ENCODE measurements around the gene RHOT2. TPM values are rescaled to one million over a fixed set of nuclear protein-coding genes. Genes with fewer than 3 reads are reported as not detected.

Gene RHOT2
- total RNA-seq, 1 experiment from 2014 or later, result 210 TPM

DNA sequence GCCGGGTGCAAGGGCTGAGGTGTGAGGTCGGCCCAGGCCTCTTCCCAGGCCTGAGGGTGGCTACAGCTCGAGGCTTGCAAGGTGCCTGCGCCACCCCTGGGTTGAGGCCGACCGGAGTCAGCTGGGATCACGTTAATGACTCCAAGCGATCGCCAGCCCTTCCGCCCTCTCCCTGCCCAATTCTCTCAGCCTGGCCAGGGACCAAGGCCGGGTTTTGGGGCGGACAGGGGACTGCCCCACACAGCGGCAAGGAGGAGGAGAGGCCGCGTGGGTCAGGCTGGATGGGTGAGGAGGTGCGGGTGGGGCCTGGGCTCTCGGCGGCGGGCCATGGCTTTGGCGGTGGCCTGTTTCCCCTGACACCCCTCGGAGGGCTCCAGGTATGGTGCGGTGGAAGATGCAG is 25.4 kb downstream of the RHOT2 start:
- Mint-ChIP-seq H3K36me3 (ENCODE audit: insufficient read depth in 1 of 3, low read depth in 3 of 3) (no peaks in the 10 kb centered on the region), H3K9me3 (no peaks in the 10 kb centered on the region; a peak in 1 of 5 replicates), H3K27me3 (ENCODE audit: low read depth) (peaks cover 71% of the 10 kb centered on the region), H3K4me3 (peak overlapping the region; percentile 43 to 72), H3K27ac (no peak overlapping the region; a peak in 1 of 7 replicates), H3K4me1 (peaks cover 0 to 16% of the 10 kb centered on the region in 2 experiments; a peak in 3 of 4 replicates)
- H3K4me1 ChIP-seq (ENCODE audit: insufficient read depth, low read length), result no peaks in the 10 kb centered on the region
- H4K20me1 ChIP-seq (ENCODE audit: control insufficient read depth, insufficient read depth, insufficient read length), result no peaks in the 10 kb centered on the region
- no peak overlapping the region for H4K91ac ChIP-seq (ENCODE audit: insufficient read length, low read depth, low read length)
- H3K23ac ChIP-seq (ENCODE audit: insufficient read length, low read depth, low read length), result no peak overlapping the region
- no peak for DNase-seq
- TF ChIP-seq, protein P1, sequence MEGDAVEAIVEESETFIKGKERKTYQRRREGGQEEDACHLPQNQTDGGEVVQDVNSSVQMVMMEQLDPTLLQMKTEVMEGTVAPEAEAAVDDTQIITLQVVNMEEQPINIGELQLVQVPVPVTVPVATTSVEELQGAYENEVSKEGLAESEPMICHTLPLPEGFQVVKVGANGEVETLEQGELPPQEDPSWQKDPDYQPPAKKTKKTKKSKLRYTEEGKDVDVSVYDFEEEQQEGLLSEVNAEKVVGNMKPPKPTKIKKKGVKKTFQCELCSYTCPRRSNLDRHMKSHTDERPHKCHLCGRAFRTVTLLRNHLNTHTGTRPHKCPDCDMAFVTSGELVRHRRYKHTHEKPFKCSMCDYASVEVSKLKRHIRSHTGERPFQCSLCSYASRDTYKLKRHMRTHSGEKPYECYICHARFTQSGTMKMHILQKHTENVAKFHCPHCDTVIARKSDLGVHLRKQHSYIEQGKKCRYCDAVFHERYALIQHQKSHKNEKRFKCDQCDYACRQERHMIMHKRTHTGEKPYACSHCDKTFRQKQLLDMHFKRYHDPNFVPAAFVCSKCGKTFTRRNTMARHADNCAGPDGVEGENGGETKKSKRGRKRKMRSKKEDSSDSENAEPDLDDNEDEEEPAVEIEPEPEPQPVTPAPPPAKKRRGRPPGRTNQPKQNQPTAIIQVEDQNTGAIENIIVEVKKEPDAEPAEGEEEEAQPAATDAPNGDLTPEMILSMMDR (conservative IDR thresholded peaks at IDR 0.05), result no peak
- no peak overlapping the region for H2BK5ac ChIP-seq (ENCODE audit: insufficient read length, low read length)
- H2AFZ ChIP-seq (ENCODE audit: low read length), result no peak overlapping the region
- no peaks in the 10 kb centered on the region for H3K79me1 ChIP-seq (ENCODE audit: insufficient read depth, low read depth, low read length, poor library complexity, severe bottlenecking)
- H3K9me3 ChIP-seq (ENCODE audit: control insufficient read depth, low read depth, low read length), result no peaks in the 10 kb centered on the region
- no peak overlapping the region for H3K18ac ChIP-seq (ENCODE audit: insufficient read length, low read depth, low read length)
- H2BK120ac ChIP-seq (ENCODE audit: low read depth, low read length, poor library complexity, severe bottlenecking), result no peak overlapping the region
- H3K23me2 ChIP-seq (ENCODE audit: insufficient read length, low read depth, low read length, poor library complexity, severe bottlenecking), result peaks cover 27% of the 10 kb centered on the region
- H3K56ac ChIP-seq (ENCODE audit: insufficient read length, low read depth, low read length), result no peak overlapping the region
- no peaks in the 10 kb centered on the region for H3K79me2 ChIP-seq (ENCODE audit: insufficient read depth, low read length)
- peaks cover 11% of the 10 kb centered on the region; the same call in 1 of the 2 replicates for H3K27me3 ChIP-seq (ENCODE audit: insufficient read depth, low read length)
- H4K5ac ChIP-seq (ENCODE audit: insufficient read length, low read depth, low read length), result no peak overlapping the region
- H4K8ac ChIP-seq (replicated peaks; ENCODE audit: insufficient read length, low read depth, low read length), result no peak overlapping the region
- H3K4me2 ChIP-seq (ENCODE audit: insufficient read depth, insufficient read length, low read length), result peak overlapping the region; percentile 56
- no CpG with 5 or more reads among the region's 22 CpGs for WGBS (ENCODE audit: extremely low coverage, insufficient read length, low lambda C conversion rate)
- H2BK20ac ChIP-seq (ENCODE audit: low read depth, low read length, poor library complexity, severe bottlenecking), result no peak overlapping the region
- H2BK15ac ChIP-seq (ENCODE audit: low read depth, low read length), result no peak overlapping the region; the same call in 1 of the 2 replicates
- no peak overlapping the region; the same call in 1 of the 2 replicates for H3K14ac ChIP-seq (ENCODE audit: insufficient read depth, low read length)
- H3K27ac ChIP-seq (ENCODE audit: insufficient read length, low read depth, low read length), result no peak overlapping the region
- H3K9ac ChIP-seq (ENCODE audit: extremely low read depth, insufficient read length, low read length), result no peak overlapping the region
- H2AK5ac ChIP-seq (ENCODE audit: insufficient read length, low read length), result no peak overlapping the region
- no peak overlapping the region for H3T11ph ChIP-seq (ENCODE audit: low read length)
- H2BK12ac ChIP-seq (ENCODE audit: insufficient read length, low read depth, low read length), result no peak overlapping the region
- H3K4ac ChIP-seq (ENCODE audit: low read depth, low read length), result no peak overlapping the region

Measured in H9 (cell line).